Thoracic aorta (tissue), 2 donors: Measurements from ENCODE around the gene SETBP1. TPM values are rescaled to one million over a fixed set of nuclear protein-coding genes. Genes with fewer than 3 reads are reported as not detected.

Experiments used
- ATAC-seq: fragments of 150-250 bp; one replicate; pipeline ENCODE4 v1.8.0; 2017; ENCODE audit warnings: low read depth; ENCODE audit not compliant: insufficient number of reproducible peaks, low FRiP score
- DNase-seq: peaks from one replicate; pipeline ENCODE4 v3.0.0-alpha.2; 2020; ENCODE audit warnings: low spot score
- H3K27ac ChIP-seq, 2 donors: fragments of 200-600 bp; sonication (generic); 1 replicate in 1 of 2; 2 replicates in 1 of 2; pipeline ENCODE4 v1.5.1; 2016; ENCODE audit warnings: mild to moderate bottlenecking in 2 of 2, moderate library complexity in 2 of 2
- H3K27me3 ChIP-seq: fragments of 200-600 bp; sonication (generic); replicated peaks from 2 replicates; pipeline ENCODE4 v1.6.0; 2016; ENCODE audit warnings: mild to moderate bottlenecking; ENCODE audit not compliant: insufficient read depth
- H3K36me3 ChIP-seq: fragments of 200-600 bp; sonication (generic); one replicate; pipeline ENCODE4 v1.5.1; 2016
- H3K4me1 ChIP-seq, 2 donors: fragments of 200-600 bp; sonication (generic); 1 replicate in 1 of 2; 2 replicates in 1 of 2; pipeline versions ENCODE4 v1.5.1 to v1.6.0; 2016; ENCODE audit warnings: low read depth in 2 of 2, mild to moderate bottlenecking in 1 of 2; ENCODE audit not compliant: control insufficient read depth in 1 of 2
- H3K4me3 ChIP-seq: fragments of 200-600 bp; sonication (generic); 2 replicates; pipeline ENCODE4 v1.5.1; 2016; ENCODE audit warnings: mild to moderate bottlenecking
- H3K9me3 ChIP-seq: fragments of 200-600 bp; sonication (generic); 2 replicates; pipeline ENCODE4 v1.5.1; 2016
- CTCF ChIP-seq: fragments of 200-600 bp; sonication (generic); IDR thresholded peaks from one replicate; pipeline ENCODE4 v1.5.1; 2019; ENCODE audit warnings: antibody characterized with exemption
- total RNA-seq, 2 donors: library from RNA; depleted of rRNA; stranded (reverse); fragments of >200 nt; gene quantifications; one replicate each; pipeline versions ENCODE4 v1.1.0 to v1.2.3, GENCODE V29; 2016

SETBP1 gene
- total RNA-seq, 2 donors from 2014 or later = 39.3 to 50.2 TPM

DNA sequence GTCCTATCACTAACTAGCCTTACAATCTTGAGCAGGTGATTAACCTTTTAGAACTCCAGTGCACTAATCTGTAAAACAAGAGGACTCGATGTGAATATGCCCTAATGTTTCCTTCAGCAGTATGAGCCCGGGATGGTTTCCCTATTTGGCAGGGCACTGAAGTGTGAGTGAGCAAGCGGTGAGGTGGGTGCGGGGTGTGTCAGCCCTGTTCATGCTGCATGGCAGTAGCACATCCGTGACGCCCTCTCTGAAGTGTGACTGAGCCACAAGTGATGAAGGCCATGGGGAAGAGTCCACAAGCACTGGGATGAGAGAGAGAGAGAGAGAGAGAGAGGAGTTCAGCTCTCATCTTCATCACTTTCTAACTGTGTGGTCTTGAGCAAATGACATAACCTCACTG lies 168.7 kb downstream of the SETBP1 start:
- no peak for ATAC-seq

DNA sequence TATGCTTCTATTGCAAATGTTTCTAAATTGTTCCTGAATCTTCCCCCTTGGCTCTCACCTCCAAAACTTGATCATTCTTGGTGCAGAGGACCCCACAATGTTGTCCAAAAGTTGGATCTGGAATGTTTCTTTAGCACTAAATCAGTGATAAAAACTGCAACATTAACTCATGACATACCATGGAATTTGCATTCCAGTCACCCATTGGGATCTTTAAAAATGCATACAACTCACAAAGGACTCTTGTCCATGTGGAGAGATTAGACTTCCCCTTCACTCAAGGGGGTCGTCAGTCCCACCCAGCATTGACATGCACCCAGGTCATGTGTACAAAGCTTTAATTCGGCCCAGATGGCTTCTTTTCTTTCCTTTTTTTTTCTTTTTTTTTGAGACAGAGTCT lies 169.3 kb downstream of the SETBP1 start:
- H3K9me3 ChIP-seq = no peaks in the 10 kb centered on the region
- TF ChIP-seq CTCF = no peak
- no peaks in the 10 kb centered on the region for H3K36me3 ChIP-seq
- no peak for ATAC-seq
- H3K27me3 ChIP-seq = no peaks in the 10 kb centered on the region
- no peak overlapping the region for H3K4me3 ChIP-seq
- H3K27ac ChIP-seq = no peak overlapping the region
- DNase-seq = no peak
- peaks cover 0 to 8% of the 10 kb centered on the region in 2 donors for H3K4me1 ChIP-seq

More for the DNA sequence above, 168.7 kb downstream of the SETBP1 start:
- DNase-seq = no peak
- Histone ChIP-seq H3K36me3 (no peaks in the 10 kb centered on the region), H3K27me3 (no peaks in the 10 kb centered on the region), H3K9me3 (no peaks in the 10 kb centered on the region), H3K27ac (no peak overlapping the region), H3K4me3 (no peak overlapping the region), H3K4me1 (peaks cover 0 to 8% of the 10 kb centered on the region in 2 donors)
- no peak for TF ChIP-seq CTCF

DNA sequence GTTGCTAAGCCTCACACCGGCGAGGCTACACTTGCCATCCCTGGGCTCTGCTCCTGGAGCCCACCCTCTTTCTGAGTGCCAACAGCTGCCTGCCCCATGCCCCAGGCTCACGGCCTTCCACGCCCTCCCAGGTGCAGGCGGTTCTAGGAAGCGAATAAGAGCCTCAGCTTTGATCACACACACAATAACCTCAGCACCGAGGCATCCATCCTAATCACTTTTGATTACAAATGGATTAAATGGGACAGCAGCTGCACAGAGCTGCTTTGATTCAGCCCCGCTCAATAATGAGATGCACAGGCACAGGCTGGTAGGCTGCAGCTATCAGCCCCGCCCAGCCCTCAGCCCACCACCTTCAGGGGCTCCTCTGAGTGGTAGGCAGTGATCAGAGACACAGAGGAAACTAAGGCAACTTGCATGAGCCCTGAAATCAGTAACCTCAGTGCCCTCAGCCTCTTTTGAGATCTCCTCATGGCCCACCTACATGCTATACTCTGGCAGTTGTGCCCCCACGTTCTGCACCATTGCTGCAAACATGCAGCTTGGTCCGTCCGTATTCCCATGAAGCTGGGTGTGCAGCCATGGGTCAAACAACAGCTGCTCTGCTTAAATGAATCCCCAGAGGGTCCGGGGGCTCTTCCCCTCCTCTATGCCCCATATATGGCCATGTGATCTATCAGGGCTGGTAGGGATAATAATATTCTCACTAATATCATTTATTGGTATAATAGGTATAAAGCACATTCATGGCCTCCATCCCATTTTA lies 171.4 kb downstream of the SETBP1 start:
- Histone ChIP-seq H3K4me1 (peaks cover 0 to 8% of the 10 kb centered on the region in 2 donors), H3K36me3 (no peaks in the 10 kb centered on the region), H3K27me3 (no peaks in the 10 kb centered on the region), H3K4me3 (no peak overlapping the region), H3K9me3 (no peaks in the 10 kb centered on the region), H3K27ac (no peak overlapping the region)
- DNase-seq = no peak
- TF ChIP-seq CTCF = no peak
- ATAC-seq = no peak

- H3K36me3 ChIP-seq = no peaks in the 10 kb centered on the region
- H3K4me3 ChIP-seq = no peak overlapping the region
- no peaks in the 10 kb centered on the region for H3K9me3 ChIP-seq
- peaks cover 0 to 8% of the 10 kb centered on the region in 2 donors for H3K4me1 ChIP-seq
- no peak for DNase-seq
- H3K27ac ChIP-seq = no peak overlapping the region
- no peak for TF ChIP-seq CTCF
- ATAC-seq = no peak
- no peaks in the 10 kb centered on the region for H3K27me3 ChIP-seq
Observed at GRCh38 chr18:44852818-44853217, 172.1 kb downstream of the SETBP1 start.

- no peak overlapping the region for H3K27ac ChIP-seq
- H3K4me1 ChIP-seq = peaks cover 0 to 8% of the 10 kb centered on the region in 2 donors
- H3K9me3 ChIP-seq = no peaks in the 10 kb centered on the region
- no peak overlapping the region for H3K4me3 ChIP-seq
- no peak for ATAC-seq
- no peaks in the 10 kb centered on the region for H3K36me3 ChIP-seq
- TF ChIP-seq CTCF = no peak
- no peak for DNase-seq
- H3K27me3 ChIP-seq = no peaks in the 10 kb centered on the region
Observed at GRCh38 chr18:44853430-44853829, 172.7 kb downstream of the SETBP1 start.
